ENCODE measurements around the gene DTNBP1. TPM values are rescaled to one million over a fixed set of nuclear protein-coding genes. Genes with fewer than 3 reads are reported as not detected.

DTNBP1 gene
- total and polyA plus RNA-seq, 2 of the 8 experiments (the other 6 are each of a cell fraction or from before 2014, with no cell fraction given): 13.5 to 22.1 TPM

GRCh38 chr6:15477746-15478145 is 185.1 kb downstream of the DTNBP1 start:
- Histone ChIP-seq H2AFZ (ENCODE audit: low read length) (no peak overlapping the region), H3K9me3 (ENCODE audit: insufficient read depth in 2 of 2, low read depth in 1 of 2, low read length in 1 of 2) (no peaks in the 10 kb centered on the region), H3K18ac (ENCODE audit: extremely low read depth, low read length) (no peak overlapping the region), H3K27me3 (replicated peaks in 1 of 4; ENCODE audit: control insufficient read depth in 3 of 4, extremely low read depth in 1 of 4, insufficient read depth in 3 of 4, low read length in 3 of 4) (no peaks in the 10 kb centered on the region), H3K9ac (replicated peaks in 1 of 4; ENCODE audit: extremely low read depth in 1 of 4, low read depth in 3 of 4, low read length in 3 of 4) (no peak overlapping the region), H2AK5ac (ENCODE audit: low read depth, low read length) (no peak overlapping the region), H3K56ac (replicated peaks; ENCODE audit: insufficient read length, low read depth, low read length) (no peak overlapping the region), H3K23me2 (ENCODE audit: low read depth, low read length) (peaks cover 2% of the 10 kb centered on the region; the same call in 1 of the 2 replicates), H3K14ac (ENCODE audit: insufficient read length) (no peak overlapping the region), H3K23ac (ENCODE audit: insufficient read length) (no peak overlapping the region), H4K5ac (ENCODE audit: insufficient read length, low read depth, low read length) (no peak overlapping the region), H3K27ac (ENCODE audit: low read depth, low read length) (no peak overlapping the region), H2BK12ac (ENCODE audit: low read depth, low read length) (no peak overlapping the region), H4K91ac (replicated peaks; ENCODE audit: insufficient read length, low read length) (no peak overlapping the region), H3K36me3 (ENCODE audit: control insufficient read depth in 2 of 4, insufficient read depth in 4 of 4, low read length in 3 of 4) (peaks cover 7 to 32% (median 13%) of the 10 kb centered on the region in 4 experiments; a peak in 7 of 8 replicates), H2BK5ac (ENCODE audit: low read depth, low read length) (no peak overlapping the region), H3K79me1 (ENCODE audit: low read depth, low read length) (peaks cover 10% of the 10 kb centered on the region; the same call in 1 of the 2 replicates), H2BK15ac (ENCODE audit: low read length) (no peak overlapping the region), H4K20me1 (replicated peaks in 1 of 2; ENCODE audit: control insufficient read depth in 1 of 2, insufficient read depth in 2 of 2, low read length in 2 of 2) (peaks cover 35 to 40% of the 10 kb centered on the region in 2 experiments), H3K79me2 (ENCODE audit: control insufficient read depth in 1 of 2, insufficient read depth in 2 of 2, low read length in 2 of 2) (peaks cover 16 to 100% of the 10 kb centered on the region in 2 experiments; a peak in 3 of 4 replicates), H4K8ac (ENCODE audit: extremely low read depth, insufficient read depth, low read length) (no peak overlapping the region), H3K4ac (replicated peaks; ENCODE audit: insufficient read length, low read depth, low read length) (no peak overlapping the region), H2BK20ac (ENCODE audit: low read length) (no peak overlapping the region), H2BK120ac (replicated peaks; ENCODE audit: low read depth, low read length) (no peak overlapping the region), H3K4me1 (replicated peaks in 1 of 4; ENCODE audit: control insufficient read depth in 3 of 4, insufficient read depth in 4 of 4, low read length in 3 of 4) (peaks cover 0 to 25% (median 8%) of the 10 kb centered on the region in 4 experiments), H3K4me2 (ENCODE audit: insufficient read depth in 1 of 2, low read depth in 2 of 2, low read length in 2 of 2) (no peak overlapping the region), H3K4me3 (ENCODE audit: extremely low read depth in 1 of 4, insufficient read depth in 2 of 4, low read depth in 3 of 4, low read length in 4 of 4) (no peak overlapping the region)
- DNase-seq (ENCODE audit: low read depth in 1 of 2, low spot score in 2 of 2) (no peak), FAIRE-seq (no peak)
- ChIA-PET CTCF (ENCODE audit: partially characterized antibody) (interaction anchor here (1.3 to 1.8 kb wide), 2 partner anchors 12 to 14 kb away, joined by 5 to 6 read pairs; no protein-coding TSS in a partner anchor), POLR2A (ENCODE audit: partially characterized antibody) (interaction anchor here (1.0 kb wide), 1 partner anchor 12 kb away, joined by 4 read pairs; no protein-coding TSS in a partner anchor)
- WGBS, 2 experiments (ENCODE audit: extremely low coverage in 1 of 2, insufficient coverage in 1 of 2, insufficient read length in 1 of 2, insufficient replicate concordance in 2 of 2, low coverage in 1 of 2, low lambda C conversion rate in 2 of 2, missing lambda C conversion rate in 1 of 2): 65% methylated on average over 5 of the region's 5 CpGs; no CpG with 5 or more reads in 1 of the 2 experiments
- no peak for TF ChIP-seq CBX5 (IDR thresholded peaks at IDR 0.05; ENCODE audit: low read depth, low read length)
- no peak for TF ChIP-seq SIN3A (conservative IDR thresholded peaks at IDR 0.05 in 1 of 2, IDR thresholded peaks at IDR 0.05 in 1 of 2; ENCODE audit: low read depth in 1 of 2, low read length in 2 of 2)
- TF ChIP-seq SIX5 (IDR thresholded peaks at IDR 0.05; ENCODE audit: low read depth, low read length): no peak
- TF ChIP-seq JUND (IDR thresholded peaks at IDR 0.05; ENCODE audit: low read length): no peak
- no peak for TF ChIP-seq RBBP5 (IDR thresholded peaks at IDR 0.05; ENCODE audit: borderline replicate concordance, low read depth, low read length)
- no peak for TF ChIP-seq POU5F1 (IDR thresholded peaks at IDR 0.05; ENCODE audit: low read depth, low read length)
